MM.1S (cell line): ENCODE results near the gene AGTR2.

Source experiments
- EZH2 ChIP-seq: fragments of 300-600 bp; sonication (generic); optimal IDR thresholded peaks from 2 replicates; pipeline ENCODE3; 2017; ENCODE audit warnings: low read depth, mild to moderate bottlenecking, antibody characterized with exemption, low read length, mixed read lengths
- EZH2phosphoT487 ChIP-seq: fragments of 300-600 bp; sonication (generic); IDR thresholded peaks from 2 replicates; pipeline ENCODE4 v1.6.1; 2018; ENCODE audit warnings: antibody characterized with exemption, low read length
- TF ChIP-seq, protein P1 (sequence below): fragments of 300-600 bp; sonication (generic); IDR thresholded peaks from 2 replicates; pipeline ENCODE4 v1.5.1; 2016; ENCODE audit warnings: antibody characterized with exemption, low read length, mixed read lengths

DNA sequence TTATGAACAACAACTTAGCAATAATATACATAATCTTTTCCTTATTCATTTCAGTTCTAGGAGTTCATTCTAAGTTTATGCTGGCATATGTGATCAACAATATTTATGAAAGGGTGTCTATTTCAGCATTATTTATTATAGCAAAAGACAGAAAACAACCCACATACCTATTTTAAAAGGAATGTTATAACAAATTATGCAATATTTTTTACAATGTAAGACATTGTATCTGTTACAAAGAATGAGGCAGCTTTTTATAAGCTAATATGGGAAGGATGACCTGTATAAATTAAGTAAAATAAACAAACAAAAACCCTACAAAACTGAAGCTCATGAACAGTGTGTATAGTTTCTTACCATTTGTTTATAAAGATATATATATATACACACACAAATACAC lies 42.7 kb downstream of the AGTR2 start:
- TF ChIP-seq, protein P1, sequence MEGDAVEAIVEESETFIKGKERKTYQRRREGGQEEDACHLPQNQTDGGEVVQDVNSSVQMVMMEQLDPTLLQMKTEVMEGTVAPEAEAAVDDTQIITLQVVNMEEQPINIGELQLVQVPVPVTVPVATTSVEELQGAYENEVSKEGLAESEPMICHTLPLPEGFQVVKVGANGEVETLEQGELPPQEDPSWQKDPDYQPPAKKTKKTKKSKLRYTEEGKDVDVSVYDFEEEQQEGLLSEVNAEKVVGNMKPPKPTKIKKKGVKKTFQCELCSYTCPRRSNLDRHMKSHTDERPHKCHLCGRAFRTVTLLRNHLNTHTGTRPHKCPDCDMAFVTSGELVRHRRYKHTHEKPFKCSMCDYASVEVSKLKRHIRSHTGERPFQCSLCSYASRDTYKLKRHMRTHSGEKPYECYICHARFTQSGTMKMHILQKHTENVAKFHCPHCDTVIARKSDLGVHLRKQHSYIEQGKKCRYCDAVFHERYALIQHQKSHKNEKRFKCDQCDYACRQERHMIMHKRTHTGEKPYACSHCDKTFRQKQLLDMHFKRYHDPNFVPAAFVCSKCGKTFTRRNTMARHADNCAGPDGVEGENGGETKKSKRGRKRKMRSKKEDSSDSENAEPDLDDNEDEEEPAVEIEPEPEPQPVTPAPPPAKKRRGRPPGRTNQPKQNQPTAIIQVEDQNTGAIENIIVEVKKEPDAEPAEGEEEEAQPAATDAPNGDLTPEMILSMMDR = no peak
- TF ChIP-seq EZH2phosphoT487 (no peak), EZH2 (no peak)
